Endothelial cell of umbilical vein (primary cell): ENCODE results near the gene ANP32B. TPM values are rescaled to one million over a fixed set of nuclear protein-coding genes. Genes with fewer than 3 reads are reported as not detected.

Source experiments
- BruUV-seq: library from RNA; stranded (reverse); fragments of 400-500 nt; replicated peaks from 2 replicates; lab custom pipeline; 2021; lab: Mats Ljungman, UMichigan
- CTCF ChIA-PET: fragments of 300-600, 350-600 bp; sonication (Branson Sonifier 250); formaldehyde crosslinking; loops from one replicate; lab custom pipeline; 2021; ENCODE audit warnings: antibody characterized with exemption, inconsistent platforms; lab: Charles Lee
- POLR2A ChIA-PET: fragments of 300-600, 350-600 bp; sonication (Branson Sonifier 250); formaldehyde crosslinking; loops from one replicate; lab custom pipeline; 2021; ENCODE audit warnings: antibody characterized with exemption, inconsistent platforms; lab: Charles Lee
- DNase-seq: peaks from one replicate; pipeline ENCODE4 v3.0.0-alpha.2; 2011; ENCODE audit warnings: low read depth, low spot score
- FAIRE-seq: peaks from 2 replicates; lab custom pipeline; 2011; peaks lifted over from hg19 to GRCh38; lab: Jason Lieb, UNC
- H2AFZ ChIP-seq: 2 replicates; pipeline ENCODE4 v1.6.0; 2012; ENCODE audit warnings: low read depth, low read length, control low read depth, inconsistent platforms
- H3K27ac ChIP-seq: 2 replicates; pipeline ENCODE4 v1.5.1; 2011; ENCODE audit warnings: low read depth, mild to moderate bottlenecking, control low read depth, low read length, moderate library complexity; ENCODE audit not compliant: insufficient read depth
- H3K27me3 ChIP-seq, 2 experiments: 2 replicates each; pipeline versions ENCODE4 v1.6.0 to v1.6.1; 2011; ENCODE audit warnings: low read length in 2 of 2, mixed read lengths in 1 of 2; ENCODE audit not compliant: control insufficient read depth in 2 of 2, insufficient read depth in 2 of 2
- H3K36me3 ChIP-seq, 2 experiments: 2 replicates in 1 of 2; 3 replicates in 1 of 2; pipeline ENCODE4 v1.5.1; 2011; ENCODE audit warnings: low read length in 2 of 2, mild to moderate bottlenecking in 1 of 2, moderate library complexity in 1 of 2; ENCODE audit not compliant: control insufficient read depth in 2 of 2, insufficient read depth in 2 of 2; ENCODE audit errors: extremely low read depth in 1 of 2
- H3K4me1 ChIP-seq: 3 replicates; pipeline ENCODE4 v1.5.1; 2011; ENCODE audit warnings: mild to moderate bottlenecking, low read length; ENCODE audit not compliant: control insufficient read depth, insufficient read depth; ENCODE audit errors: extremely low read depth
- H3K4me2 ChIP-seq: 2 replicates; pipeline ENCODE4 v1.6.1; 2011; ENCODE audit warnings: low read length, control low read depth, mixed read lengths; ENCODE audit not compliant: insufficient read depth
- H3K4me3 ChIP-seq, 3 experiments: fragments of 200-600 bp in 1 of 3; sonication (generic), shearing (Covaris generic) in 1 of 3; replicated peaks in 1 of 3; 2 replicates each; pipeline ENCODE4 v1.5.1; 2011 to 2016; ENCODE audit warnings: control low read depth in 3 of 3, low read length in 3 of 3, mild to moderate bottlenecking in 2 of 3, inconsistent platforms in 1 of 3, low read depth in 1 of 3, moderate library complexity in 1 of 3; ENCODE audit not compliant: insufficient read depth in 1 of 3
- H3K79me2 ChIP-seq: 2 replicates; pipeline ENCODE4 v1.6.0; 2012; ENCODE audit warnings: low read length, inconsistent platforms; ENCODE audit not compliant: control insufficient read depth, insufficient read depth
- H3K9ac ChIP-seq: replicated peaks from 2 replicates; pipeline ENCODE3; 2011; ENCODE audit warnings: low read length, control low read depth; ENCODE audit not compliant: insufficient read depth; ENCODE audit errors: extremely low read depth
- H3K9me1 ChIP-seq: replicated peaks from 3 replicates; pipeline ENCODE4 v1.6.0; 2011; ENCODE audit warnings: mild to moderate bottlenecking, low read length; ENCODE audit not compliant: control insufficient read depth, insufficient read depth; ENCODE audit errors: extremely low read depth
- H3K9me3 ChIP-seq: replicated peaks from 2 replicates; pipeline ENCODE4 v1.5.1; 2012; ENCODE audit warnings: low read length, inconsistent platforms; ENCODE audit not compliant: control insufficient read depth, insufficient read depth
- H4K20me1 ChIP-seq: replicated peaks from 2 replicates; pipeline ENCODE3; 2011; ENCODE audit warnings: mild to moderate bottlenecking, low read length; ENCODE audit not compliant: control insufficient read depth, insufficient read depth; ENCODE audit errors: extremely low read depth
- EZH2 ChIP-seq: IDR thresholded peaks from 2 replicates; pipeline ENCODE4 v1.6.1; 2012; ENCODE audit warnings: borderline replicate concordance, low read depth, mild to moderate bottlenecking, moderate library complexity, low read length, inconsistent platforms; ENCODE audit not compliant: severe bottlenecking
- FOS ChIP-seq: IDR thresholded peaks from 2 replicates; pipeline ENCODE4 v1.6.1; 2011; ENCODE audit warnings: mild to moderate bottlenecking, low read length, moderate library complexity, borderline replicate concordance; ENCODE audit not compliant: insufficient read depth
- GATA2 ChIP-seq: IDR thresholded peaks from 2 replicates; pipeline ENCODE4 v1.7.0; 2011; ENCODE audit warnings: low read depth, mild to moderate bottlenecking, moderate library complexity, mixed read lengths, low read length; ENCODE audit not compliant: insufficient read length, insufficient read depth
- JUN ChIP-seq: IDR thresholded peaks from 2 replicates; pipeline ENCODE4 v1.6.1; 2011; ENCODE audit warnings: borderline replicate concordance, low read depth; ENCODE audit not compliant: insufficient read length, insufficient read depth
- MAX ChIP-seq: IDR thresholded peaks from 2 replicates; pipeline ENCODE4 v1.6.1; 2011; ENCODE audit not compliant: insufficient read depth, insufficient read length
- POLR2A ChIP-seq: IDR thresholded peaks from 2 replicates; pipeline ENCODE4 v1.6.1; 2012; ENCODE audit warnings: low read depth, mild to moderate bottlenecking, control low read depth, low read length
- POLR2AphosphoS5 ChIP-seq: IDR thresholded peaks from 2 replicates; pipeline ENCODE4 v1.6.1; 2012; ENCODE audit warnings: low read depth, mild to moderate bottlenecking, control low read depth, low read length, moderate library complexity; ENCODE audit not compliant: insufficient read depth
- dilution Hi-C: fragments of 300-500 bp; cut with MboI; formaldehyde crosslinking; loops from one replicate; pipeline ENCODE4 v1.15.0; 2019; ENCODE audit warnings: low sequenced_read_pairs; ENCODE audit not compliant: extremely low pct_ligation_motif_present
- intact Hi-C: fragments of 100-400 bp; cut with micrococcal nuclease; formaldehyde crosslinking; loops from one replicate; pipeline ENCODE4 v1.10.0; 2022
- polyA plus RNA-seq, 4 experiments: library from polyadenylated mRNA; depleted of rRNA in 3 of 4; stranded (reverse) in 3 of 4; unstranded in 1 of 4; fragments of >200 nt; gene quantifications; 2 replicates each; pipeline versions ENCODE4 v1.2.1 to v1.2.3, GENCODE V29; 2011 to 2012; ENCODE audit warnings: missing spikeins in 1 of 4
- total RNA-seq: library from RNA; stranded (reverse); gene quantifications from 2 replicates; pipeline ENCODE4 v1.2.3, GENCODE V29; 2021

The ANP32B gene
- total and polyA plus RNA-seq, 2 donors (not counting 3 experiments of a cell fraction or from before 2014, with no cell fraction given): 13.9 to 173 TPM

- H3K79me2 ChIP-seq: no peaks in the 10 kb centered on the region
- no peaks in the 10 kb centered on the region for H3K27me3 ChIP-seq
- H2AFZ ChIP-seq: no peak overlapping the region
- H3K9ac ChIP-seq: no peak overlapping the region
- H3K4me2 ChIP-seq: no peak overlapping the region
- no peak overlapping the region for H3K27ac ChIP-seq
- H3K4me1 ChIP-seq: peaks cover 6% of the 10 kb centered on the region
- dilution Hi-C loops: no loop called here
- H3K4me3 ChIP-seq: no peak overlapping the region
- no peaks in the 10 kb centered on the region for H3K9me3 ChIP-seq
- H3K36me3 ChIP-seq: no peaks in the 10 kb centered on the region
- ChIA-PET CTCF (interaction anchor here (0.9 to 1.9 kb wide), 5 partner anchors 10 to 232 kb away, joined by 3 to 6 read pairs (median 3); partner anchors contain the start of gene NANS), POLR2A (no interaction called here)
- no peak for TF ChIP-seq GATA2
- no peak for TF ChIP-seq MAX
- TF ChIP-seq POLR2AphosphoS5: no peak
- TF ChIP-seq JUN: no peak
- no peak for TF ChIP-seq FOS
- TF ChIP-seq EZH2: no peak
- TF ChIP-seq POLR2A: no peak
- H3K9me1 ChIP-seq: no peaks in the 10 kb centered on the region
- FAIRE-seq (no peak), DNase-seq (no peak)
- no peaks in the 10 kb centered on the region for H4K20me1 ChIP-seq
- intact Hi-C loops: loop anchor here (5.0 kb wide), 1 partner anchor 320 kb away; no protein-coding TSS in a partner anchor
- BruUV-seq: no TSS peak
Measured at GRCh38 chr9:98031935-98032334, 48.8 kb downstream of the ANP32B start.
